Measurements from ENCODE around the gene CFAP91.

Gene CFAP91

DNA sequence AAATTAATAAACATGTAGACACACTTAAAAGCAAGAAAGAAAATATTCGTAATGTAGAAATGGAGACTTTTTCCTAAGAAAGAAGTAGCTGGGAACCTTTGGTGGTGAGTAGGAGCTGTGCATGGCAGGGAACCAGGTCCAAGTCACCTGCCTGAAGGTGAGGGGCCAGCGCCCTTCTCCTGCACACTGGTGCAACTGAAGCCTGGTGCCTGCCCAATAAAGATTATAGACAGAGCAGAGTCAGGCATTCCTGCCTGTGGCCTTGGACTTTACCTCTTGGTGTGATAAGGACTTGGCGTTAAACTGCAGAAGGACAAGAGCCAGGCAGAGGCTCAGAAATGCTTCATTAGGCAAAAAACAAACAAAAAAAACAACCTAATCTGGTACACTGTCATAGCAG lies 14.2 kb downstream of the CFAP91 start:
- no peaks in the 10 kb centered on the region for H3K9me3 ChIP-seq (ENCODE audit: control insufficient read depth in 2 of 2, low read length in 2 of 2)
- H3K4me3 ChIP-seq (ENCODE audit: low read length in 2 of 2), result no peak overlapping the region
- H3K9ac ChIP-seq (ENCODE audit: low read length in 2 of 2), result no peak overlapping the region
- no peaks in the 10 kb centered on the region for H3K4me1 ChIP-seq (ENCODE audit: control insufficient read depth, insufficient read depth, low read length)
- no peaks in the 10 kb centered on the region for H3K27me3 ChIP-seq (ENCODE audit: control insufficient read depth in 1 of 2, insufficient read depth in 2 of 2, low read length in 2 of 2)
- H3K27ac ChIP-seq (ENCODE audit: low read length), result no peak overlapping the region
- peaks cover 7% of the 10 kb centered on the region in 2 donors for H3K36me3 ChIP-seq (ENCODE audit: control insufficient read depth in 2 of 2, insufficient read depth in 2 of 2, low read length in 2 of 2)

- no peaks in the 10 kb centered on the region for H3K27me3 ChIP-seq (ENCODE audit: control insufficient read depth in 1 of 2, insufficient read depth in 2 of 2, low read length in 2 of 2)
- no peaks in the 10 kb centered on the region for H3K9me3 ChIP-seq (ENCODE audit: control insufficient read depth in 2 of 2, low read length in 2 of 2)
- H3K27ac ChIP-seq (ENCODE audit: low read length), result no peak overlapping the region
- H3K4me1 ChIP-seq (ENCODE audit: control insufficient read depth, insufficient read depth, low read length), result no peaks in the 10 kb centered on the region
- peaks cover 7% of the 10 kb centered on the region in 2 donors for H3K36me3 ChIP-seq (ENCODE audit: control insufficient read depth in 2 of 2, insufficient read depth in 2 of 2, low read length in 2 of 2)
- H3K4me3 ChIP-seq (ENCODE audit: low read length in 2 of 2), result no peak overlapping the region
- H3K9ac ChIP-seq (ENCODE audit: low read length in 2 of 2), result no peak overlapping the region
These were observed 14.7 kb downstream of the CFAP91 start for GRCh38 chr3:119717520-119717919.

DNA sequence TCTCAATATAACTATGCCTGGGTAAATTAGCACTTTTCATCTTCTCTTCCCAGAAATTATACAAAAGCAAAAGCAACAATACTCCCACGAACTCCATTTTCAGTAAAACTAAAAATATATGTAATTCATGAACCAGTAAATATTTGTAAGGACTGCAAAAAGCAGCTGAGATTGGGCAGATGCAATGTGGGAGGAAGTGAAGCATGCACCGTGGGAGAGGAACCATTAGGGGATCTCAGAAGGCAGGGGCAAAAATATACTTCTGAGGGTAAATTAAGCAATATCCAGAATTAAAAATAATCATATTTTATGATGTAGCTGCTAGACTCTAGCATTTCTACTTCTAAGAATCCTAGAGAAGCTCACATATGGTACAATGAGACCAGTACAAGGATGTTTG lies 20.2 kb downstream of the CFAP91 start:
- Histone ChIP-seq H3K4me1 (ENCODE audit: control insufficient read depth, insufficient read depth, low read length) (no peaks in the 10 kb centered on the region), H3K4me3 (ENCODE audit: low read length in 2 of 2) (no peak overlapping the region), H3K36me3 (ENCODE audit: control insufficient read depth in 2 of 2, insufficient read depth in 2 of 2, low read length in 2 of 2) (peaks cover 0 to under 1% of the 10 kb centered on the region in 2 donors), H3K27ac (ENCODE audit: low read length) (no peak overlapping the region), H3K9ac (ENCODE audit: low read length in 2 of 2) (no peak overlapping the region), H3K9me3 (ENCODE audit: control insufficient read depth in 2 of 2, low read length in 2 of 2) (no peaks in the 10 kb centered on the region), H3K27me3 (ENCODE audit: control insufficient read depth in 1 of 2, insufficient read depth in 2 of 2, low read length in 2 of 2) (no peaks in the 10 kb centered on the region)

- Histone ChIP-seq H3K27ac (ENCODE audit: low read length) (no peak overlapping the region), H3K9ac (ENCODE audit: low read length in 2 of 2) (no peak overlapping the region)
These were observed 24.1 kb downstream of the CFAP91 start for GRCh38 chr3:119726909-119727308.

DNA sequence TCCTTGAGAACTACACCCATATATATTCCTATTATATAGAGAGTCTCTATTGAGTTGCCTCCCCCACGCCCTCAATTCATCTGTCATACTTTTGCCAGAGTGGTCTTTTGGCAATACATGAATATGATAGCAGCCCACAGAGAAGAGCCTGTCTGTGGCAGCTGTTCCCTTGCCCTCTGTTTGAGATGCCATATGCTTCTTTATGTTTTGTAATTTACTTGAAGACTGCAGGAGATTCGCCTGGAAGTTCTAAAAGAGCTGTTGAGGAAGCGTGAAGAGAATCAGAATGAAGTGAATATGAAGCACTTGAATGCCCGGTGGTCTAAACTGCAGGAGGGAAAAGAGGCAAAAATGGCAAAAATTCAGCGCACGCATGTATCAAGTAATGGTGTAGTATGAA lies 27.2 kb downstream of the CFAP91 start:
- Histone ChIP-seq H3K27me3 (ENCODE audit: control insufficient read depth in 1 of 2, insufficient read depth in 2 of 2, low read length in 2 of 2) (no peaks in the 10 kb centered on the region), H3K27ac (ENCODE audit: low read length) (no peak overlapping the region), H3K9me3 (ENCODE audit: control insufficient read depth in 2 of 2, low read length in 2 of 2) (no peaks in the 10 kb centered on the region), H3K4me3 (ENCODE audit: low read length in 2 of 2) (no peak overlapping the region), H3K9ac (ENCODE audit: low read length in 2 of 2) (no peak overlapping the region), H3K36me3 (ENCODE audit: control insufficient read depth in 2 of 2, insufficient read depth in 2 of 2, low read length in 2 of 2) (peaks cover 2% of the 10 kb centered on the region in 2 donors), H3K4me1 (ENCODE audit: control insufficient read depth, insufficient read depth, low read length) (no peaks in the 10 kb centered on the region)

More at GRCh38 chr3:119726909-119727308, 24.1 kb downstream of the CFAP91 start:
- Histone ChIP-seq H3K9me3 (ENCODE audit: control insufficient read depth in 2 of 2, low read length in 2 of 2) (no peaks in the 10 kb centered on the region), H3K36me3 (ENCODE audit: control insufficient read depth in 2 of 2, insufficient read depth in 2 of 2, low read length in 2 of 2) (peaks cover 2% of the 10 kb centered on the region in 2 donors), H3K4me3 (ENCODE audit: low read length in 2 of 2) (no peak overlapping the region), H3K4me1 (ENCODE audit: control insufficient read depth, insufficient read depth, low read length) (no peaks in the 10 kb centered on the region), H3K27me3 (ENCODE audit: control insufficient read depth in 1 of 2, insufficient read depth in 2 of 2, low read length in 2 of 2) (no peaks in the 10 kb centered on the region)

DNA sequence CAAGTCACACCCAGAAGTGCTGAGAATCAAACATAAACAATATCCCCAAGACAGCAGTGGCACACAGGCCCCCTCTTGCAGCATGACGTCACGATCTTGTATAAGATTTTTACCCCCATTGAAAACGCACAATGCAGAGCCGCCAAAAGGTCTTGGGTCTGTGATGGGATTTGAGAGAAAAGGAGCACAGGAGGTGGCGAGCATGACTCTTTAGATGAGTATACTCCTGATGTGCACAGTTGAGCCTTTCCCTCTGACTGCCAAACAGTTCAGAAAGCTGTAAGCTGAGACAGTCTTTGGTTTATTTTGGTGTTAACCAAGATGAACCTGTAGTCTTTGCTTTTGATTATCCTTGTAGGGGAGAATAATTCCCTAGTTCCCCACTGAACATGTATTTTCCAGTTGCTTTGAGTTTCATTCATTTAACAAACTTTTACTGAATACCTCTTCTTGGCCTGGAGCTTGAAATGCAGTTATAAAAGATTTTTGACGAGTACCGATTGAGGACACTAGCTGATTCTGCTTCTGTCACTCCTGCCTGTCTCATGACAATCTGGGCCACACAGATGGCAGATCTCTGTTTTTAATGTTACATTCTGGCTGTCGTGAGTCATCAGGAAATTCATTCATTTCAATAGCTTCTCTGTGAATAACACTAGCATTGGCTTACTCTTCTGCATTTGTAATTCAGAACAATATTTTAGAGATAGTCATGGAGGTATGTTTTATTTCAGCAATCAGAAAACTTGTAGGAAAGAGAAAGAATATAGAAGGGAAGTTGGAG lies 28.9 kb downstream of the CFAP91 start:
- Histone ChIP-seq H3K9ac (ENCODE audit: low read length in 2 of 2) (no peak overlapping the region), H3K4me3 (ENCODE audit: low read length in 2 of 2) (no peak overlapping the region), H3K27ac (ENCODE audit: low read length) (no peak overlapping the region), H3K27me3 (ENCODE audit: control insufficient read depth in 1 of 2, insufficient read depth in 2 of 2, low read length in 2 of 2) (no peaks in the 10 kb centered on the region), H3K4me1 (ENCODE audit: control insufficient read depth, insufficient read depth, low read length) (no peaks in the 10 kb centered on the region), H3K36me3 (ENCODE audit: control insufficient read depth in 2 of 2, insufficient read depth in 2 of 2, low read length in 2 of 2) (peaks cover 2% of the 10 kb centered on the region in 2 donors), H3K9me3 (ENCODE audit: control insufficient read depth in 2 of 2, low read length in 2 of 2) (no peaks in the 10 kb centered on the region)

- H3K9ac ChIP-seq (ENCODE audit: low read length in 2 of 2), result no peak overlapping the region
- H3K27me3 ChIP-seq (ENCODE audit: control insufficient read depth in 1 of 2, insufficient read depth in 2 of 2, low read length in 2 of 2), result no peaks in the 10 kb centered on the region
- H3K4me1 ChIP-seq (ENCODE audit: control insufficient read depth, insufficient read depth, low read length), result no peaks in the 10 kb centered on the region
- H3K9me3 ChIP-seq (ENCODE audit: control insufficient read depth in 2 of 2, low read length in 2 of 2), result no peaks in the 10 kb centered on the region
- no peak overlapping the region for H3K27ac ChIP-seq (ENCODE audit: low read length)
- H3K36me3 ChIP-seq (ENCODE audit: control insufficient read depth in 2 of 2, insufficient read depth in 2 of 2, low read length in 2 of 2), result peaks cover 4 to 5% of the 10 kb centered on the region in 2 donors
- no peak overlapping the region for H3K4me3 ChIP-seq (ENCODE audit: low read length in 2 of 2)
These were observed 31.0 kb downstream of the CFAP91 start for GRCh38 chr3:119733812-119734211.

DNA sequence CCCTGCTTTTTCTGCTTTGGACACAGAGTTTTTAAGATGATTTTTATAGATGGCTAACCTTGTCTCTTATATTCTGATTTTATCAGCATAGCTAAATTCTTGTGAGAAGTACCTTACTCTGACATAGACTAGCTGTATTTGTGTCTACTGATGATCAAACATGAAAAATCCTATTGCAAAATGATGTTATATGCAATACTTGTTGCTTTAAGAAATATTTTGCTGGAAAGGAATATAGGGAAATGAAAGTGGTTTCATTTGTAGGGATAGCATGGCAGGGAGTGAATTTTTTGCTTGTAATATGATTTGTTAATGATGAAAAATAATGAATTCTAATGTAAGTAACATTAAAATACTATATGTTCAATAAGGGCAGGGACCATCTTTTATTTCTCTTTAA lies 35.9 kb downstream of the CFAP91 start:
- Histone ChIP-seq H3K4me1 (ENCODE audit: control insufficient read depth, insufficient read depth, low read length) (no peaks in the 10 kb centered on the region), H3K27ac (ENCODE audit: low read length) (no peak overlapping the region), H3K27me3 (ENCODE audit: control insufficient read depth in 1 of 2, insufficient read depth in 2 of 2, low read length in 2 of 2) (no peaks in the 10 kb centered on the region), H3K9me3 (ENCODE audit: control insufficient read depth in 2 of 2, low read length in 2 of 2) (no peaks in the 10 kb centered on the region), H3K4me3 (ENCODE audit: low read length in 2 of 2) (no peak overlapping the region), H3K9ac (ENCODE audit: low read length in 2 of 2) (no peak overlapping the region), H3K36me3 (ENCODE audit: control insufficient read depth in 2 of 2, insufficient read depth in 2 of 2, low read length in 2 of 2) (peaks cover 3 to 4% of the 10 kb centered on the region in 2 donors)

- H3K9me3 ChIP-seq (ENCODE audit: control insufficient read depth in 2 of 2, low read length in 2 of 2), result no peaks in the 10 kb centered on the region
- H3K36me3 ChIP-seq (ENCODE audit: control insufficient read depth in 2 of 2, insufficient read depth in 2 of 2, low read length in 2 of 2), result peaks cover 4 to 6% of the 10 kb centered on the region in 2 donors
- no peak overlapping the region for H3K4me3 ChIP-seq (ENCODE audit: low read length in 2 of 2)
- H3K9ac ChIP-seq (ENCODE audit: low read length in 2 of 2), result no peak overlapping the region
- no peak overlapping the region for H3K27ac ChIP-seq (ENCODE audit: low read length)
- no peaks in the 10 kb centered on the region for H3K27me3 ChIP-seq (ENCODE audit: control insufficient read depth in 1 of 2, insufficient read depth in 2 of 2, low read length in 2 of 2)
- H3K4me1 ChIP-seq (ENCODE audit: control insufficient read depth, insufficient read depth, low read length), result no peaks in the 10 kb centered on the region
These were observed 39.1 kb downstream of the CFAP91 start for GRCh38 chr3:119741657-119742590.

DNA sequence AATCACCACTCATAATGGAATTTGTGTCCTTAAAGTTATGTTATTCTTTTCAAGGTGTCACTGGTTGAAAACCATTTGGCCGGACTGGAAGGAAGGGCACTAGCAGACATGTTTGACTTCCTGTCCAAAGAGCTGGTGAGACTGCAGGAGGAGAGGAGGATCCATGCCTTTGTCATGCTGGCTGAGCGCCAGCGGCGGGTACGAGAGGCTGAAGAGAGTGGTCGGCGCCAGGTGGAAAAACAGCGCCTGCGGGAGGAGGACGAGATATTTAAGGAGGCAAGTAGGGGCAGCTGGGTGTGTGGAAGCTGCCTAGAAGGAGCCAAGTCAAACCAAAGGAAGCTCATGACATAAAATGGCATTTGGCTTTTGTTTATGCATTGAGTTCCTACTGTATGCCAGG lies 41.1 kb downstream of the CFAP91 start:
- no peak overlapping the region for H3K9ac ChIP-seq (ENCODE audit: low read length in 2 of 2)
- H3K36me3 ChIP-seq (ENCODE audit: control insufficient read depth in 2 of 2, insufficient read depth in 2 of 2, low read length in 2 of 2), result peaks cover 3 to 4% of the 10 kb centered on the region in 2 donors
- no peaks in the 10 kb centered on the region for H3K4me1 ChIP-seq (ENCODE audit: control insufficient read depth, insufficient read depth, low read length)

More for the DNA sequence above, 41.1 kb downstream of the CFAP91 start:
- Histone ChIP-seq H3K4me3 (ENCODE audit: low read length in 2 of 2) (no peak overlapping the region), H3K9me3 (ENCODE audit: control insufficient read depth in 2 of 2, low read length in 2 of 2) (no peaks in the 10 kb centered on the region), H3K27me3 (ENCODE audit: control insufficient read depth in 1 of 2, insufficient read depth in 2 of 2, low read length in 2 of 2) (no peaks in the 10 kb centered on the region), H3K27ac (ENCODE audit: low read length) (no peak overlapping the region)

Data from stomach smooth muscle (tissue), 2 donors.